CD14-positive monocyte (primary cell): Measurements from ENCODE around the gene HCAR2. TPM values are rescaled to one million over a fixed set of nuclear protein-coding genes. Genes with fewer than 3 reads are reported as not detected.

Experiments used
- DNase-seq, 3 donors: peaks; one replicate each; pipeline ENCODE4 v3.0.0-alpha.2; 2011 to 2022
- H2AFZ ChIP-seq: 2 replicates; pipeline ENCODE4 v1.6.0; 2012; ENCODE audit warnings: mild to moderate bottlenecking, low read depth, low read length, inconsistent platforms; ENCODE audit not compliant: insufficient read depth, poor library complexity, severe bottlenecking
- H3K27ac ChIP-seq, 2 donors: 1 replicate in 1 of 2; 2 replicates in 1 of 2; pipeline ENCODE4 v1.5.1; 2012 to 2013; ENCODE audit warnings: low read length in 2 of 2, control low read depth in 1 of 2, inconsistent platforms in 1 of 2, low read depth in 1 of 2, mild to moderate bottlenecking in 1 of 2
- H3K27me3 ChIP-seq, 2 donors: one replicate each; pipeline versions ENCODE4 v1.6.0 to v1.6.1; 2011 to 2013; ENCODE audit warnings: low read length in 2 of 2; ENCODE audit not compliant: control insufficient read depth in 2 of 2, insufficient read depth in 2 of 2
- H3K36me3 ChIP-seq, 2 donors: replicated peaks in 1 of 2; 1 replicate in 1 of 2; 2 replicates in 1 of 2; pipeline versions ENCODE4 v1.5.1 to v1.6.1; 2012 to 2013; ENCODE audit warnings: low read length in 2 of 2, control low read depth in 1 of 2, inconsistent platforms in 1 of 2, mild to moderate bottlenecking in 1 of 2; ENCODE audit not compliant: insufficient read depth in 2 of 2, control insufficient read depth in 1 of 2
- H3K4me1 ChIP-seq, 2 donors: 1 replicate in 1 of 2; 2 replicates in 1 of 2; pipeline versions ENCODE4 v1.5.1 to v1.6.1; 2012 to 2013; ENCODE audit warnings: low read length in 2 of 2, control low read depth in 1 of 2, inconsistent platforms in 1 of 2, mild to moderate bottlenecking in 1 of 2, moderate library complexity in 1 of 2; ENCODE audit not compliant: insufficient read depth in 2 of 2, control insufficient read depth in 1 of 2
- H3K4me2 ChIP-seq: replicated peaks from 2 replicates; pipeline ENCODE3; 2012; ENCODE audit warnings: low read length, moderate library complexity, mild to moderate bottlenecking; ENCODE audit not compliant: poor library complexity, severe bottlenecking; ENCODE audit errors: extremely low read depth
- H3K4me3 ChIP-seq, 3 experiments: fragments of 200-600 bp in 1 of 3; sonication (generic) in 1 of 3; replicated peaks in 1 of 3; 1 replicate in 2 of 3; 2 replicates in 1 of 3; pipeline ENCODE4 v1.5.1; 2011 to 2013; ENCODE audit warnings: low read length in 3 of 3, mild to moderate bottlenecking in 3 of 3, control low read depth in 2 of 3, low read depth in 2 of 3, inconsistent platforms in 1 of 3, moderate library complexity in 1 of 3
- H3K79me2 ChIP-seq: 2 replicates; pipeline ENCODE4 v1.6.0; 2012; ENCODE audit warnings: mild to moderate bottlenecking, control low read depth, inconsistent platforms, low read length, moderate library complexity; ENCODE audit not compliant: insufficient read depth
- H3K9ac ChIP-seq: 2 replicates; pipeline ENCODE4 v1.6.0; 2017; ENCODE audit warnings: low read length, mild to moderate bottlenecking; ENCODE audit not compliant: insufficient read depth, poor library complexity, severe bottlenecking
- H3K9me3 ChIP-seq, 2 donors: replicated peaks in 1 of 2; 1 replicate in 1 of 2; 2 replicates in 1 of 2; pipeline versions ENCODE4 v1.5.1 to v1.6.1; 2012 to 2013; ENCODE audit warnings: low read length in 2 of 2, control low read depth in 1 of 2; ENCODE audit not compliant: control insufficient read depth in 1 of 2, insufficient read depth in 1 of 2
- H4K20me1 ChIP-seq: 2 replicates; pipeline ENCODE4 v1.6.0; 2012; ENCODE audit warnings: mild to moderate bottlenecking, low read length, control low read depth, moderate library complexity; ENCODE audit not compliant: insufficient read depth
- H3K27ac Mint-ChIP-seq, 7 donors: one replicate each; pipeline ENCODE4 v1.8.0; 2020; ENCODE audit warnings: mild to moderate bottlenecking in 7 of 7, mixed read lengths in 7 of 7, moderate library complexity in 6 of 7, inconsistent platforms in 2 of 7
- H3K27me3 Mint-ChIP-seq, 3 donors: one replicate each; pipeline ENCODE4 v1.8.0; 2021 to 2022; ENCODE audit warnings: low read depth in 3 of 3, mild to moderate bottlenecking in 3 of 3, mixed read lengths in 3 of 3, moderate library complexity in 3 of 3, inconsistent platforms in 1 of 3
- H3K36me3 Mint-ChIP-seq, 2 donors: one replicate each; pipeline ENCODE4 v1.8.0; 2020; ENCODE audit warnings: mixed read lengths in 2 of 2, inconsistent platforms in 1 of 2, mild to moderate bottlenecking in 1 of 2
- H3K4me1 Mint-ChIP-seq: one replicate; pipeline ENCODE4 v1.8.0; 2020; ENCODE audit warnings: mild to moderate bottlenecking, mixed read lengths
- H3K4me3 Mint-ChIP-seq, 2 donors: one replicate each; pipeline ENCODE4 v1.8.0; 2020; ENCODE audit warnings: mild to moderate bottlenecking in 2 of 2, mixed read lengths in 2 of 2, moderate library complexity in 1 of 2
- H3K9me3 Mint-ChIP-seq, 7 donors: one replicate each; pipeline ENCODE4 v1.8.0; 2020 to 2022; ENCODE audit warnings: mixed read lengths in 7 of 7, mild to moderate bottlenecking in 6 of 7, moderate library complexity in 6 of 7, inconsistent platforms in 2 of 7
- CTCF ChIP-seq: fragments of 200-600 bp; IDR thresholded peaks from one replicate; pipeline ENCODE4 v1.8.0; 2022; ENCODE audit warnings: antibody characterized with exemption, mild to moderate bottlenecking
- WGBS: methylation state at CpG from one replicate; pipeline ENCODE4 v1.1.5; 2013; ENCODE audit warnings: missing lambda C conversion rate; ENCODE audit not compliant: insufficient coverage; 5-methylcytosine and 5-hydroxymethylcytosine counted together
- intact Hi-C, 2 donors: fragments of 100-400 bp; cut with micrococcal nuclease; formaldehyde crosslinking; loops; one replicate each; pipeline versions ENCODE4 v1.15.0 to v1.15.1; 2023
- polyA plus RNA-seq, 3 donors: library from polyadenylated mRNA; depleted of rRNA in 1 of 3; unstranded in 2 of 3; stranded (reverse) in 1 of 3; fragments of 300-500 nt in 2 of 3; fragments of >200 nt in 1 of 3; fragmentation: Illumina TruSeq in 2 of 3; gene quantifications; 1 replicate in 2 of 3; 2 replicates in 1 of 3; pipeline ENCODE4 v1.2.3, GENCODE V29; 2012 to 2021

The HCAR2 gene
- polyA plus RNA-seq, 3 donors, result 8.1 to 31.2 (median 13.0) TPM

DNA sequence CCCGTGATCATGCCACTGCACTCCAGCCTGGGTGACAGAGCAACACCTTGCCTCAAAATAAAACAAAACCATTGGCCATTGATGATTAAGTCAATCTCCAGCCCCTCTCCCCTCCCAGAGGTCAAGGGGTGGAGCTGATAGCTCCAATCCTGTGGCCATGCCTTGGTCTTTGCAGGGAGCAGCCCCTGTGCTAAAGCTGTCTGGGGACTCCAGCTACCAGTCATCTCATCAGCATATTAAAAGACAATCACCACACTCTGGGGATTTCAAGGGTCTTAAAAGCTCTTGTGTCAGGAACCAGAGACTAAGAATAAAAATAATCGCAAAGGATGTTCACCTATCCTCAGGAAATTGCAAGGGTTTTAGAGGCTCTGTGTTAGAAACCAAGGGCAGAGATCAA is 30.6 kb downstream of the HCAR2 start:
- intact Hi-C loops, result no loop called here
- Histone ChIP-seq H3K36me3 (no peaks in the 10 kb centered on the region), H3K4me3 (no peak overlapping the region), H3K27ac (no peak overlapping the region), H3K9ac (no peak overlapping the region), H3K79me2 (no peaks in the 10 kb centered on the region), H3K27me3 (no peaks in the 10 kb centered on the region), H3K4me2 (no peak overlapping the region), H3K9me3 (no peaks in the 10 kb centered on the region), H4K20me1 (no peaks in the 10 kb centered on the region), H2AFZ (no peak overlapping the region), H3K4me1 (no peaks in the 10 kb centered on the region)
- no peak for TF ChIP-seq CTCF
- DNase-seq, result no peak
- Mint-ChIP-seq H3K27me3 (peaks cover 0 to 12% (median 9%) of the 10 kb centered on the region in 3 donors), H3K4me1 (no peaks in the 10 kb centered on the region), H3K36me3 (no peaks in the 10 kb centered on the region), H3K27ac (no peak overlapping the region), H3K4me3 (no peak overlapping the region), H3K9me3 (peaks cover 0 to 8% (median 0%) of the 10 kb centered on the region in 7 donors)
- no CpG with 5 or more reads among the region's 2 CpGs for WGBS

GRCh38 chr12:122669397-122670070 is 33.6 kb downstream of the HCAR2 start:
- Mint-ChIP-seq H3K4me3 (no peak overlapping the region), H3K27me3 (peaks cover 0 to 11% (median 2%) of the 10 kb centered on the region in 3 donors), H3K4me1 (peaks cover 3% of the 10 kb centered on the region), H3K36me3 (no peaks in the 10 kb centered on the region), H3K9me3 (peaks cover 0 to 3% (median 0%) of the 10 kb centered on the region in 7 donors), H3K27ac (no peak overlapping the region)
- Histone ChIP-seq H3K79me2 (no peaks in the 10 kb centered on the region), H3K27ac (no peak overlapping the region), H3K4me3 (no peak overlapping the region), H3K27me3 (no peaks in the 10 kb centered on the region), H3K9ac (no peak overlapping the region), H3K36me3 (no peaks in the 10 kb centered on the region), H4K20me1 (no peaks in the 10 kb centered on the region), H3K4me2 (no peak overlapping the region), H3K4me1 (no peaks in the 10 kb centered on the region), H3K9me3 (no peaks in the 10 kb centered on the region), H2AFZ (no peak overlapping the region)
- DNase-seq, result no peak
- WGBS, result no CpG with 5 or more reads among the region's 5 CpGs
- intact Hi-C loops, result no loop called here
- no peak for TF ChIP-seq CTCF
